SK-N-MC (cell line): ENCODE measurements around the gene FBLL1.

Source experiments
- DNase-seq: peaks from one replicate; pipeline ENCODE4 v3.0.0-alpha.2; 2011; ENCODE audit warnings: low read depth, low spot score
- H3K27ac ChIP-seq: fragments of 200-600 bp; sonication (generic); 2 replicates; pipeline ENCODE4 v1.5.1; 2016; ENCODE audit warnings: mixed run types
- H3K36me3 ChIP-seq: fragments of 200-600 bp; sonication (generic); 2 replicates; pipeline ENCODE4 v1.6.1; 2017; ENCODE audit warnings: antibody characterized with exemption, low read length, mixed read lengths; ENCODE audit not compliant: insufficient read depth
- H3K4me3 ChIP-seq: fragments of 200-600 bp; sonication (generic); 2 replicates; pipeline ENCODE4 v1.5.1; 2016
- H3K9ac ChIP-seq: fragments of 200-600 bp; sonication (generic); 2 replicates; pipeline ENCODE4 v1.8.0; 2017; ENCODE audit warnings: mixed run types, mixed read lengths; ENCODE audit not compliant: insufficient read length
- H3K9me3 ChIP-seq: fragments of 200-600 bp; sonication (generic); 2 replicates; pipeline ENCODE4 v1.6.1; 2017; ENCODE audit warnings: low read depth, mild to moderate bottlenecking, antibody characterized with exemption, low read length, moderate library complexity, mixed read lengths
- EZH2 ChIP-seq: fragments of 200-600 bp; sonication (generic); IDR thresholded peaks from one replicate; pipeline ENCODE4 v1.6.1; 2017; ENCODE audit warnings: antibody characterized with exemption
- FOXP2 ChIP-seq: optimal IDR thresholded peaks from 2 replicates; pipeline ENCODE3; 2011; ENCODE audit warnings: mild to moderate bottlenecking, moderate library complexity; ENCODE audit not compliant: insufficient read depth; ENCODE audit errors: extremely low read length, control extremely low read depth
- POLR2AphosphoS5 ChIP-seq: IDR thresholded peaks from 2 replicates; pipeline ENCODE4 v1.6.1; 2012; ENCODE audit warnings: mild to moderate bottlenecking, low read depth, low read length, borderline replicate concordance

The FBLL1 gene

GRCh38 chr5:168537176-168537575, 8.1 kb downstream of the FBLL1 start:
- TF ChIP-seq EZH2: no peak
- no peak for TF ChIP-seq FOXP2
- TF ChIP-seq POLR2AphosphoS5: no peak
- no peak overlapping the region for H3K9ac ChIP-seq
- H3K9me3 ChIP-seq: no peaks in the 10 kb centered on the region

GRCh38 chr5:168549554-168549953, 20.4 kb downstream of the FBLL1 start:
- Histone ChIP-seq H3K27ac (no peak overlapping the region), H3K9me3 (no peaks in the 10 kb centered on the region), H3K9ac (no peak overlapping the region), H3K4me3 (no peak overlapping the region), H3K36me3 (peaks cover 86% of the 10 kb centered on the region)
- TF ChIP-seq POLR2AphosphoS5 (no peak), EZH2 (no peak), FOXP2 (no peak)
- no peak for DNase-seq

More at GRCh38 chr5:168537176-168537575, 8.1 kb downstream of the FBLL1 start:
- no peaks in the 10 kb centered on the region for H3K36me3 ChIP-seq
- DNase-seq: no peak
- H3K27ac ChIP-seq: no peak overlapping the region
- H3K4me3 ChIP-seq: no peak overlapping the region

- no peak for TF ChIP-seq FOXP2
- no peak for TF ChIP-seq POLR2AphosphoS5
- no peak for TF ChIP-seq EZH2
- Histone ChIP-seq H3K36me3 (peaks cover 92% of the 10 kb centered on the region), H3K9me3 (no peaks in the 10 kb centered on the region), H3K9ac (no peak overlapping the region), H3K4me3 (no peak overlapping the region), H3K27ac (no peak overlapping the region)
- no peak for DNase-seq
Measured at GRCh38 chr5:168550656-168551055, 21.6 kb downstream of the FBLL1 start.

GRCh38 chr5:168552146-168552545, 23.0 kb downstream of the FBLL1 start:
- no peak for TF ChIP-seq FOXP2
- no peak for TF ChIP-seq EZH2
- no peak for TF ChIP-seq POLR2AphosphoS5

GRCh38 chr5:168553377-168554130, 24.4 kb downstream of the FBLL1 start:
- H3K36me3 ChIP-seq: peaks cover 92% of the 10 kb centered on the region
- H3K9ac ChIP-seq: no peak overlapping the region
- H3K27ac ChIP-seq: no peak overlapping the region
- no peak for DNase-seq
- H3K4me3 ChIP-seq: no peak overlapping the region
- no peaks in the 10 kb centered on the region for H3K9me3 ChIP-seq
- no peak for TF ChIP-seq POLR2AphosphoS5
- no peak for TF ChIP-seq EZH2
- no peak for TF ChIP-seq FOXP2

More at GRCh38 chr5:168552146-168552545, 23.0 kb downstream of the FBLL1 start:
- H3K27ac ChIP-seq: no peak overlapping the region
- H3K9me3 ChIP-seq: no peaks in the 10 kb centered on the region
- no peak overlapping the region for H3K4me3 ChIP-seq
- H3K36me3 ChIP-seq: peaks cover 93% of the 10 kb centered on the region
- DNase-seq: no peak
- H3K9ac ChIP-seq: no peak overlapping the region

- H3K27ac ChIP-seq: no peak overlapping the region
- no peaks in the 10 kb centered on the region for H3K9me3 ChIP-seq
- H3K4me3 ChIP-seq: no peak overlapping the region
- TF ChIP-seq EZH2: no peak
- no peak for TF ChIP-seq FOXP2
- no peak for TF ChIP-seq POLR2AphosphoS5
- H3K9ac ChIP-seq: no peak overlapping the region
- DNase-seq: no peak
- peaks cover 92% of the 10 kb centered on the region for H3K36me3 ChIP-seq
Measured at GRCh38 chr5:168557389-168557788, 28.3 kb downstream of the FBLL1 start.

- no peak overlapping the region for H3K27ac ChIP-seq
- no peak overlapping the region for H3K9ac ChIP-seq
- TF ChIP-seq EZH2: no peak
- TF ChIP-seq POLR2AphosphoS5: no peak
- TF ChIP-seq FOXP2: no peak
- H3K9me3 ChIP-seq: no peaks in the 10 kb centered on the region
- peaks cover 92% of the 10 kb centered on the region for H3K36me3 ChIP-seq
- no peak overlapping the region for H3K4me3 ChIP-seq
- DNase-seq: no peak
Measured at GRCh38 chr5:168562279-168562678, 33.2 kb downstream of the FBLL1 start.

- DNase-seq: no peak
- H3K36me3 ChIP-seq: peaks cover 92% of the 10 kb centered on the region
- TF ChIP-seq POLR2AphosphoS5 (no peak), FOXP2 (no peak), EZH2 (no peak)
- H3K9ac ChIP-seq: no peak overlapping the region
- H3K27ac ChIP-seq: no peak overlapping the region
- no peaks in the 10 kb centered on the region for H3K9me3 ChIP-seq
- no peak overlapping the region for H3K4me3 ChIP-seq
Measured at GRCh38 chr5:168563959-168564358, 34.9 kb downstream of the FBLL1 start.

- Histone ChIP-seq H3K4me3 (no peak overlapping the region), H3K36me3 (peaks cover 56% of the 10 kb centered on the region), H3K9me3 (no peaks in the 10 kb centered on the region), H3K27ac (no peak overlapping the region), H3K9ac (no peak overlapping the region)
- TF ChIP-seq EZH2 (no peak), FOXP2 (no peak)
- DNase-seq: no peak
Measured at GRCh38 chr5:168568738-168569137, 39.6 kb downstream of the FBLL1 start.
